WTC11 (cell line): ENCODE measurements around the gene SPC24.

ENCODE experiments used
- ATF2 ChIP-seq: sonication (generic); formaldehyde crosslinking; IDR thresholded peaks from 2 replicates; pipeline ENCODE4 v1.8.1; 2022; ENCODE audit warnings: low read depth, missing genetic modification reagents, borderline replicate concordance
- CREB1 ChIP-seq: sonication (generic); formaldehyde crosslinking; IDR thresholded peaks from 2 replicates; pipeline ENCODE4 v1.8.0; 2023; ENCODE audit warnings: mild to moderate bottlenecking, missing genetic modification reagents
- FOXP1 ChIP-seq: sonication (generic); formaldehyde crosslinking; IDR thresholded peaks from 2 replicates; pipeline ENCODE4 v1.8.0; 2022; ENCODE audit warnings: missing genetic modification reagents, mild to moderate bottlenecking, moderate library complexity, borderline replicate concordance
- SMAD4 ChIP-seq: sonication (generic); formaldehyde crosslinking; IDR thresholded peaks from 2 replicates; pipeline ENCODE4 v1.8.0; 2022; ENCODE audit warnings: mild to moderate bottlenecking, missing genetic modification reagents
- SP1 ChIP-seq: sonication (generic); formaldehyde crosslinking; conservative IDR thresholded peaks from 2 replicates; pipeline ENCODE4 v1.8.1; 2022; ENCODE audit warnings: missing genetic modification reagents
- TEAD4 ChIP-seq: sonication (generic); formaldehyde crosslinking; IDR thresholded peaks from 2 replicates; pipeline ENCODE4 v1.8.0; 2022; ENCODE audit warnings: mild to moderate bottlenecking, missing genetic modification reagents
- TF ChIP-seq, protein P1 (sequence below): fragments of 200-600 bp; IDR thresholded peaks from 2 replicates; pipeline ENCODE4 v1.8.0; 2022; ENCODE audit warnings: antibody characterized with exemption
- TF ChIP-seq, protein P2 (sequence below): sonication (generic); formaldehyde crosslinking; IDR thresholded peaks from 2 replicates; pipeline ENCODE4 v1.8.0; 2022; ENCODE audit warnings: mild to moderate bottlenecking, missing genetic modification reagents

- TF ChIP-seq, protein P1, sequence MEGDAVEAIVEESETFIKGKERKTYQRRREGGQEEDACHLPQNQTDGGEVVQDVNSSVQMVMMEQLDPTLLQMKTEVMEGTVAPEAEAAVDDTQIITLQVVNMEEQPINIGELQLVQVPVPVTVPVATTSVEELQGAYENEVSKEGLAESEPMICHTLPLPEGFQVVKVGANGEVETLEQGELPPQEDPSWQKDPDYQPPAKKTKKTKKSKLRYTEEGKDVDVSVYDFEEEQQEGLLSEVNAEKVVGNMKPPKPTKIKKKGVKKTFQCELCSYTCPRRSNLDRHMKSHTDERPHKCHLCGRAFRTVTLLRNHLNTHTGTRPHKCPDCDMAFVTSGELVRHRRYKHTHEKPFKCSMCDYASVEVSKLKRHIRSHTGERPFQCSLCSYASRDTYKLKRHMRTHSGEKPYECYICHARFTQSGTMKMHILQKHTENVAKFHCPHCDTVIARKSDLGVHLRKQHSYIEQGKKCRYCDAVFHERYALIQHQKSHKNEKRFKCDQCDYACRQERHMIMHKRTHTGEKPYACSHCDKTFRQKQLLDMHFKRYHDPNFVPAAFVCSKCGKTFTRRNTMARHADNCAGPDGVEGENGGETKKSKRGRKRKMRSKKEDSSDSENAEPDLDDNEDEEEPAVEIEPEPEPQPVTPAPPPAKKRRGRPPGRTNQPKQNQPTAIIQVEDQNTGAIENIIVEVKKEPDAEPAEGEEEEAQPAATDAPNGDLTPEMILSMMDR: no peak
- TF ChIP-seq FOXP1 (CRISPR knock-in tag) (no peak), ATF2 (CRISPR knock-in tag) (no peak), CREB1 (CRISPR knock-in tag) (no peak), SMAD4 (CRISPR knock-in tag) (no peak), SP1 (CRISPR knock-in tag) (no peak), TEAD4 (CRISPR knock-in tag) (no peak)
- TF ChIP-seq, protein P2, sequence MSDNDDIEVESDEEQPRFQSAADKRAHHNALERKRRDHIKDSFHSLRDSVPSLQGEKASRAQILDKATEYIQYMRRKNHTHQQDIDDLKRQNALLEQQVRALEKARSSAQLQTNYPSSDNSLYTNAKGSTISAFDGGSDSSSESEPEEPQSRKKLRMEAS (CRISPR knock-in tag): no peak
Observed at GRCh38 chr19:11190501-11190900, 34.9 kb upstream of the SPC24 start.
